ENCODE measurements around the gene PPBP.
"Not testable (repeated sequence)": the region's sequence is repeated elsewhere in the genome, so short reads cannot be mapped to it uniquely, and the experiment has no call there.

Gene PPBP

GRCh38 chr4:73991742-73992000 is 3.7 kb upstream of the PPBP start:
- no peak for DNase-seq

GRCh38 chr4:73990988-73991741 is 3.2 kb upstream of the PPBP start:
- DNase-seq: no peak

DNA sequence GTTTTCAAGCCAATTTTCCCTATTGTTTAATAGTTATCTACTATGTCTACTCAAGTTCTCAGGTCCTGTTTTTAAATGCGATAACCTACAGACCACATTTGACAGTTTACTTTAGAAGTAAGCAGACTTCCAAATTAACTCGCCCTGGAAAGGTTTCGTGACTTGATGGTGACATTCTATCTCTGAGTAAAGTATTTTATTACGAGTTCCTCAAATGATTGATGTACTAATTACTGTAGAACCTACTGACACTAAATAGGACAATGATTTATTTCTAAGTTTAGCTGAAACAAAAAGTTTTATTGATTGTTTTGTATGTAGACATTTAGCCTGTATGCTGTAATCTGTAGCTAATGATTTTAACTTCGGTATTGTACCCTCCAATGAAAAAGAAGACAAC is 1.9 kb upstream of the PPBP start:
- no peak for DNase-seq

- no peak for DNase-seq
These were observed 1.0 kb upstream of the PPBP start for GRCh38 chr4:73989031-73989430.

DNA sequence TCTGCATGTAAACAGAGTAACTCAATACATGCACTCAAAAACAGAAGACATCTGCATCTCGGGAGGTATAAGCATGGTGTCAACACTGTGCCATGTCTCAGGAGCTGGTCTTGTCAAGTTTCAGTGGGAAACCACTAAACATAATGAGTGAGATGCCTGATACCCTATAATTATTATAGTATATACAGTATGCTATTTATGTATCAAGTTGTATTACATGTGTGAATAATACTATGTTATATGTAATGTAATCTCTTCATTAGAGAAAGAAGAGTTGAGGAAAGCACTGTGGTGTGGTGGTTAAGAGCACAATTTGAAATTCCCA is 2.5 kb downstream of the PPBP start:
- no peak for DNase-seq

DNA sequence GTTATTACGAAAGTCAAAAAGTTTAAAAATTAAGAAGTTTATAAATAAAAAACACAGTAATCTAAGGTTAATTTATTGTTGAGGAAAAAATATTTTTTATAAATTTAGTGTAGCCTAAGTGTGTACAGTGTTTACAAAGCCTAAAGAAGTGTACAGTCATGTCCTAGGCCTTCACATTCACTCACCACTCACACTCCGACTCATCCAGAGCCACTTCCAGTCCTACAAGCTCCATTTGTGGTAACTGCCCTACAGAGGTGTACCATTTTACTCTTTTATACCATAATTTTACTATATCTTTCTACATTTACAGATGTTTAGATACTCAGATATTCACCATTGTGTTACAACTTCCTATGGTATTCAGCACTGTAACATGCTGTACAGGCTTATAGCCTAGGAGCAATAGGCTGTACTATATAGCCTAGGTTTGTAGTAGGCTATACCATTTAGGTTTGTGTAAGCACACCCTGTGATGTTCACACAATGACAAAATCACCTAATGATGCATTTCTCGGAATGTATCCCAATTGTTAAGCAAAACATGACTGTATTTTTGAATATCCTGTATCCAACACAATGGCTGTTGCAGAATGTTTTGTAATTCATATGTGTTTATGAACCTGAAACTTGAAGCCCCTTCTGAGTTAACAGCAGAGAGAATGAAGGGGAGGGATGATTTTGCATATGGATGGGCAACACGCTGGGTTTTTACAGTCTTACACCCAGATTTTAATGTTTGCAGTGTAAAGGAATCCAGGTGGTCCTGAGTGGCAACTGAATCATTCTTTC is 3.1 kb downstream of the PPBP start:
- DNase-seq: no peak

- not testable (repeated sequence) for DNase-seq
These were observed 6.8 kb downstream of the PPBP start for GRCh38 chr4:73981175-73981574.

GRCh38 chr4:73979407-73979957 is 8.5 kb downstream of the PPBP start:
- no peak for DNase-seq

- DNase-seq: no peak
These were observed 9.1 kb downstream of the PPBP start for GRCh38 chr4:73978886-73979285.

- DNase-seq: no peak
These were observed 11.3 kb downstream of the PPBP start for GRCh38 chr4:73976716-73977115.

- no peak for DNase-seq
These were observed 11.8 kb downstream of the PPBP start for GRCh38 chr4:73976217-73976616.

GRCh38 chr4:73974352-73974751 is 13.6 kb downstream of the PPBP start:
- no peak for DNase-seq

DNA sequence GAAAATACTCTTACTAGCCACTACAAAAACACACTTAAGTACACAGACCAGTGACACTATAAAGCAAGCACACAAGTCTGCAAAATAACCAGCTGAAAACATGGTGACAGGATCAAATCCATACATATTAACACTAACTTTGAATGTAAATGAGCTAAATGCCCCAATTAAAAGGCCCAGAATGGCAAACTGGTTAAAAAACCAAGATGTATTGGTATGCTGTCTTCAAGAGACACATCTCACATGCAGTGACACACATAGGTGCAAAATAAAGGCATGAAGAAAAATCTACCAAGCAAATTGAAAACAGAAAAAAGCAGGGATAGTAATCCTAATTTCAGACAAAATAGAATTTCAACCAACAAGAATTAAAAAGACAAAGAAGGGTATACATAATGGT is 17.0 kb downstream of the PPBP start:
- DNase-seq: no peak

DNA sequence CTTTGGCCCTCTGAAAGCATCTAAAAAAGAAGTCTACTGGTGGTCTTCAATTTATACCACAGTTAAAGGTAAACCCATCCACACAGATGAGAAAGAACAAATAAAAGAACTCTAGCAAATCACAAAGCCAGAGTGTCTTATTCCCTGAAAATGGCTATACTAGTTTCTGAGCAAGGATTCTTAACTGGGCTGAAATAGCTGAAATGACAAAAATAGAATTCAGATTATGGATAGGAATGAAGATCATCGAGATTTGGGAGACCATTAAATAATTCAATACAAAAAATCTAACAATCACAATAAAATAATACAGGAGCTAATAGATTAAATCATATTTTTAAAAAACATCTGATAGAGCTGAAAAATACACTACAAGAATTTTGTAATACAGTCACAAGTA is 18.0 kb downstream of the PPBP start:
- DNase-seq: no peak

GRCh38 chr4:73967866-73968265 is 20.1 kb downstream of the PPBP start:
- DNase-seq: no peak

- DNase-seq: no peak
These were observed 23.0 kb downstream of the PPBP start for GRCh38 chr4:73964862-73965611.

GRCh38 chr4:73962724-73963123 is 25.3 kb downstream of the PPBP start:
- no peak for DNase-seq

- not testable (repeated sequence) for DNase-seq
These were observed 28.9 kb downstream of the PPBP start for GRCh38 chr4:73959041-73959440.

GRCh38 chr4:73952352-73952751 is 35.6 kb downstream of the PPBP start:
- DNase-seq: no peak

DNA sequence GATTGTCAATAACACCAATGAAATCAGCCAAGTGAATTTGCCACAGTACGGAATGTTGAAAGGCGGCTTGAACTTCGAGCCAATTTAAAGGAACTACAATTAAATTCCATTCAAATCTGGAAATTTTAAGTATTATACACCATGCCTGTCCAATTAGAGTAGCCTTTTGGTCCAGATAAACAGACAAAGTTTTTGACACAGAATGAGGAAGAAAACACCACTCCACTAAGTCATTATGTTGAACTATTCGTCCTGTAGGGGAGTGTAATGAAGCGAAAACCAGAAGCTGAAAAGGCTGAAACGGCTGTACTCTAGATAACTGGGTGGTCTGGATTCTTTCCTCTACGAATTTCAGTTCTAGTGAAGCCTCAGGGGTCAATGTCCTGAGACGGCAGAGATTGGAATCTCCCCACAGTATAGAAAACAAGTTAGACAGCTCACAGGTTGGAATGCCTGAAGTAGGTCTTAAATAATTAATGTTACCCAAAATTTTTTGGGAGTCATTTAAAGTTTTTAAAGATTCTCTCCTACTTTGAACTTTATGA is 37.5 kb downstream of the PPBP start:
- DNase-seq: not testable (repeated sequence)

DNA sequence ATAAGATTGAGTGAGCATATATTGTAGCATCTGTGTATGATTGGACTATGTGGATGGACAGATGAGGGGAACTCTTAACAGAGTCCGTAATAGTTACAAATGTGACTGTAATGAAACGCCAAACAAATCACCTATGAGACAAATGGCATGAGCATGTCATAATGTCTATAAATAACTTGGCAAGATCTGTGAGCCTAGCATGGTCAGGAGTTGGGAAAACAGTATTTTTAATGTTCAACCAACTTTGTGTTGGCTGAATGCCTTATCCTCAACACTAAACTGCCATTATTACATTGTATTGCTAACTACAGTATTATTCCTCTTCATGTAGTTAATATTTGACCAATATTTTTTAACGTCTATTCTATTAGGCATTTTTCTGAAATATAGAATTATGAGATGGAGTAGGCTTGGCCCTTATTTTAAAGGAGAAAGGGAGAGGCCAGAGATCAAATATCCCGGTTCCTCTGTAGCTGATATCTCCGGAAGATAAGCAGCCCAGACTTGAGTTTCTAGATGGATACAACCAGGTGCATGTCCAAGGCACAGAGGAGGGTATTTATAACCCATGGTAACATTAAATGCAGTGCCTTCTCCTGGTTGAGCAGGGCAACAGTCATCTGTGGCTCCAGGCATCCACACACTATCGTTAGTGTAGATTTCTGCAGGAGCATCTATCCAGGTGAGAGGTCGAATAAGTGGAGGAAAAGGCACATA is 38.8 kb downstream of the PPBP start:
- DNase-seq: no peak

DNA sequence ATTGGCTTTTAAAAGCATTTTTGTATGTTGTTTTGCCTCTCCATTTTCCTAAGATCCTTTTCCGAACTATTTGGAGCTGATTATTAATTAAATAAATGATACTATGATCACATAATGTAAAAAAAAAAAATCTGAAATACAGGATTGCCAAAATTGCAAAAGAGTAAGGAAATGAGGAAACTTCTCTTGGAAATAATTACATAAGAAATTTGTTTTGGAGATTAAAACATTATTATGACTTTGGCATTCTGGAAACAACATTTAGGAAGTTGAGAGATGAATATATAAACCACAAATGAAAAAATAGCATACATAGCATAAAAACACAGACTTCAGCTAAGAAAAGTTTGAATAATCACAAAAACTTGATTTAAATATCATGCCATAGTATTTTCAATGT is 39.7 kb downstream of the PPBP start:
- DNase-seq: no peak

Measured in left hindlimb (tissue), 1 donor.